Measurements from ENCODE around the gene FARP2. TPM values are rescaled to one million over a fixed set of nuclear protein-coding genes. Genes with fewer than 3 reads are reported as not detected.

The FARP2 gene
- total and polyA plus RNA-seq, 2 of the 13 experiments (the other 11 are each of a cell fraction or from before 2014, with no cell fraction given), result 28.0 to 45.4 TPM

DNA sequence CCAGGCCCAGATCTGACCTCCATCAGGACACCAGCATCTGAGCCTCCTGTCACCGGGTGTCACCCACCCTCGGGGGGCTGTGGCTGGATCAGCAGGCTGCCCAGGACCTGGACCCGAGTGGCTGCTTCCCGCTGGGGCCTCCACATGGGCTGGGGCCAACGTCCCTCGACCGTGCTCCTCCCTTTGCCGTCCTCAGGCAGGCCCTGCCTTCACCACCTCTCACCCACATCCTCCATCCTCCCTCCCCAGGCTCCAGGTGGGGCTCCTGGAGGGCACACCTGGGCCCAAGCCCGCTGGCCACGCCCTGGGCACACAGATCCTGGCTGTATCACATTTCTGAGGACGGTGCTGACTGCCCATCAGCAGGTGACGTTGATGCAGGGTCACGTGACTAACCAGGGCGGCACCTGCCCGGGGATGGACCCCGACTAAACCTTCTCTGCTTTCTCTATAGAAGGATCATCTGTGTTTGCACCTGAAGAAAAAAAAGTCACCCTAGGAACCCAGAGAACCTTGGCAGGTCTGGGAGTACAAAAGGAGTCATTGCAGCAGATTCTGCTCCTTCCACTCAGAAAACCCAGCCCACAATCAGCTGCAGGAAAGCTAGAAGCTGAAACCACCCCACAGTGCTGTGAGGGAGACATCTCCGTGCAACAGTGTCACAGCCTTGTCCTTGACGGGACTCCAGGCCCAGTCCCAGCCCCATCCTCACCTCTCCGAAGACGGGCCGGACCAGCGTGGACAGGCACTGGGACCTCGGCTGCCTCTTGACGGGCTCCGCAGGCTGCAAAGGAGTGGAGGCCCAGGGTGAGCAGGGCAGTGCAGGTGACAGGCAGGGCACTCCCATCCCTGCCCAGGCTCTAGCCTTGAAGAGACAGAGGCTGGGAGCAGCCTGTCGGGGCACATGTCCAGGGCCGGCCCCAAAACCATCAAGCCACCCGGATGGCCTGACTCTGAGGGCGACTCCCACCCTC is 141.1 kb downstream of the FARP2 start:
- ATAC-seq (no peak), DNase-seq (ENCODE audit: low spot score) (no peak), FAIRE-seq (no peak)
- H4K20me1 ChIP-seq (ENCODE audit: insufficient read depth, low read length), result no peaks in the 10 kb centered on the region
- BruUV-seq (replicated peaks), result no TSS peak
- TF ChIP-seq, protein P1, sequence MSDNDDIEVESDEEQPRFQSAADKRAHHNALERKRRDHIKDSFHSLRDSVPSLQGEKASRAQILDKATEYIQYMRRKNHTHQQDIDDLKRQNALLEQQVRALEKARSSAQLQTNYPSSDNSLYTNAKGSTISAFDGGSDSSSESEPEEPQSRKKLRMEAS (IDR thresholded peaks at IDR 0.05), result 0 out of 2 replicates have a peak, but pooled peaks have one; percentile 14
- TF ChIP-seq AGO2 (optimal IDR thresholded peaks at IDR 0.05; ENCODE audit: low read depth, low read length) (peak; percentile 28), STAG1 (CRISPR knock-in tag; IDR thresholded peaks at IDR 0.05) (no peak), SALL1 (CRISPR knock-in tag; IDR thresholded peaks at IDR 0.05) (no peak), ZFX (CRISPR knock-in tag; IDR thresholded peaks at IDR 0.05; ENCODE audit: low read depth) (0 out of 2 replicates have a peak, but pooled peaks have one; percentile 14), PAF1 (CRISPR knock-in tag; IDR thresholded peaks at IDR 0.05) (no peak), NONO (IDR thresholded peaks at IDR 0.05) (no peak), NONO (CRISPR knock-in tag; conservative IDR thresholded peaks at IDR 0.05) (no peak), NFYC (CRISPR knock-in tag; IDR thresholded peaks at IDR 0.05) (no peak), ZNF34 (CRISPR knock-in tag; IDR thresholded peaks at IDR 0.05; ENCODE audit: borderline replicate concordance) (no peak), BRCA1 (CRISPR knock-in tag; IDR thresholded peaks at IDR 0.05) (no peak), ZNF263 (CRISPR knock-in tag; IDR thresholded peaks at IDR 0.05) (0 out of 2 replicates have a peak, but pooled peaks have one; percentile 22), ZNF550 (CRISPR knock-in tag; IDR thresholded peaks at IDR 0.05; ENCODE audit: borderline replicate concordance) (no peak), ZBTB1 (CRISPR knock-in tag; IDR thresholded peaks at IDR 0.05; ENCODE audit: borderline replicate concordance) (no peak), ZNF768 (CRISPR knock-in tag; IDR thresholded peaks at IDR 0.05) (0 out of 2 replicates have a peak, but pooled peaks have one; percentile 4)
- H3K9ac ChIP-seq (ENCODE audit: insufficient read depth, low read depth, low read length), result no peak overlapping the region
- ChIA-PET CTCF (ENCODE audit: low intra/inter-chr PET ratio, low total read pairs) (no interaction called here), POLR2A (no interaction called here)
- no peak overlapping the region for H3K4me2 ChIP-seq (ENCODE audit: low read depth, low read length)
- H3K79me2 ChIP-seq (ENCODE audit: insufficient read depth, low read length), result peaks cover 18% of the 10 kb centered on the region
- no peak overlapping the region for H2AFZ ChIP-seq (ENCODE audit: low read length)
- no peaks in the 10 kb centered on the region for H3K27me3 ChIP-seq (ENCODE audit: control insufficient read depth in 1 of 2, insufficient read depth in 2 of 2, low read length in 2 of 2)
- in situ Hi-C loops (cut with HindIII; ENCODE audit: extremely low pct_ligation_motif_present, low pct_unique_long_range_greater_than_20kb) (no loop called here), intact Hi-C loops (cut with micrococcal nuclease; ENCODE audit: unreplicated experiment) (no loop called here)
- H3K4me1 ChIP-seq (ENCODE audit: insufficient read depth, low read length), result no peaks in the 10 kb centered on the region
- peaks cover 46 to 82% of the 10 kb centered on the region in 2 experiments for H3K36me3 ChIP-seq (replicated peaks in 1 of 2; ENCODE audit: control insufficient read depth in 1 of 2, insufficient read depth in 2 of 2, low read length in 2 of 2)
- no peak overlapping the region for H3K4me3 ChIP-seq (replicated peaks in 1 of 3; ENCODE audit: insufficient read depth in 1 of 3, low read depth in 2 of 3, low read length in 3 of 3)
- 97% methylated on average over 18 of the region's 29 CpGs for WGBS (ENCODE audit: low lambda C conversion rate)
- no peaks in the 10 kb centered on the region for H3K9me3 ChIP-seq (ENCODE audit: low read length)
- no peak overlapping the region for H3K27ac ChIP-seq (ENCODE audit: extremely low read length, insufficient read depth, low read length)

Measured in HepG2 (cell line).